ENCODE measurements around the gene MYLK. TPM values are rescaled to one million over a fixed set of nuclear protein-coding genes. Genes with fewer than 3 reads are reported as not detected.

MYLK gene
- total and polyA plus RNA-seq, 10 of the 15 experiments (the other 5 are each of a cell fraction or from before 2014, with no cell fraction given) = 0.04 to 1.6 (median 0.42) TPM; not detected in 1

DNA sequence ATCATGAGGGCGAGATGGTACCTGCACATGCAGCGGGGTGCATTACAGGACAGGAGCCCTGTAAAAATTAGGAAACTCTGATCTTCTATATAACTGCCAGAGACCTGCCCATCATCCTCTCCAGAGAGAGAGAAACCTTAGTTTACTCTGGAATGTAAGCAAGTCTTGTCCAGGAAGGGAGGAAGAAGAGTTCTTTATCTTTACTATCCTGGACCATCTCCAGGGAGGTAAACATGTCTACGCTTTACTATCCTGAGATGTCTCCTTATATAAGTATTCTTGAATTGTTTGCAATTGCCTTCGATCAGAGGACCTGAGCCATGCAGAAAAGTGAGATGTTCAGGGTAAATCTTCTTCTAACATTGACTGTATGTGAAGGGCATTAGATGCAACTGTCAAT is 286.6 kb downstream of the MYLK start (continued):
- TF ChIP-seq, protein P1, sequence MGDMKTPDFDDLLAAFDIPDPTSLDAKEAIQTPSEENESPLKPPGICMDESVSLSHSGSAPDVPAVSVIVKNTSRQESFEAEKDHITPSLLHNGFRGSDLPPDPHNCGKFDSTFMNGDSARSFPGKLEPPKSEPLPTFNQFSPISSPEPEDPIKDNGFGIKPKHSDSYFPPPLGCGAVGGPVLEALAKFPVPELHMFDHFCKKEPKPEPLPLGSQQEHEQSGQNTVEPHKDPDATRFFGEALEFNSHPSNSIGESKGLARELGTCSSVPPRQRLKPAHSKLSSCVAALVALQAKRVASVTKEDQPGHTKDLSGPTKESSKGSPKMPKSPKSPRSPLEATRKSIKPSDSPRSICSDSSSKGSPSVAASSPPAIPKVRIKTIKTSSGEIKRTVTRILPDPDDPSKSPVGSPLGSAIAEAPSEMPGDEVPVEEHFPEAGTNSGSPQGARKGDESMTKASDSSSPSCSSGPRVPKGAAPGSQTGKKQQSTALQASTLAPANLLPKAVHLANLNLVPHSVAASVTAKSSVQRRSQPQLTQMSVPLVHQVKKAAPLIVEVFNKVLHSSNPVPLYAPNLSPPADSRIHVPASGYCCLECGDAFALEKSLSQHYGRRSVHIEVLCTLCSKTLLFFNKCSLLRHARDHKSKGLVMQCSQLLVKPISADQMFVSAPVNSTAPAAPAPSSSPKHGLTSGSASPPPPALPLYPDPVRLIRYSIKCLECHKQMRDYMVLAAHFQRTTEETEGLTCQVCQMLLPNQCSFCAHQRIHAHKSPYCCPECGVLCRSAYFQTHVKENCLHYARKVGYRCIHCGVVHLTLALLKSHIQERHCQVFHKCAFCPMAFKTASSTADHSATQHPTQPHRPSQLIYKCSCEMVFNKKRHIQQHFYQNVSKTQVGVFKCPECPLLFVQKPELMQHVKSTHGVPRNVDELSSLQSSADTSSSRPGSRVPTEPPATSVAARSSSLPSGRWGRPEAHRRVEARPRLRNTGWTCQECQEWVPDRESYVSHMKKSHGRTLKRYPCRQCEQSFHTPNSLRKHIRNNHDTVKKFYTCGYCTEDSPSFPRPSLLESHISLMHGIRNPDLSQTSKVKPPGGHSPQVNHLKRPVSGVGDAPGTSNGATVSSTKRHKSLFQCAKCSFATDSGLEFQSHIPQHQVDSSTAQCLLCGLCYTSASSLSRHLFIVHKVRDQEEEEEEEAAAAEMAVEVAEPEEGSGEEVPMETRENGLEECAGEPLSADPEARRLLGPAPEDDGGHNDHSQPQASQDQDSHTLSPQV (IDR thresholded peaks at IDR 0.05) = no peak
- TF ChIP-seq ESRRA (IDR thresholded peaks at IDR 0.05; ENCODE audit: low read length) (no peak), RBBP5 (conservative IDR thresholded peaks at IDR 0.05) (no peak), NR2C1 (IDR thresholded peaks at IDR 0.05) (no peak), SMC3 (IDR thresholded peaks at IDR 0.05; ENCODE audit: borderline replicate concordance, low read length) (no peak)
- TF ChIP-seq, protein P2, sequence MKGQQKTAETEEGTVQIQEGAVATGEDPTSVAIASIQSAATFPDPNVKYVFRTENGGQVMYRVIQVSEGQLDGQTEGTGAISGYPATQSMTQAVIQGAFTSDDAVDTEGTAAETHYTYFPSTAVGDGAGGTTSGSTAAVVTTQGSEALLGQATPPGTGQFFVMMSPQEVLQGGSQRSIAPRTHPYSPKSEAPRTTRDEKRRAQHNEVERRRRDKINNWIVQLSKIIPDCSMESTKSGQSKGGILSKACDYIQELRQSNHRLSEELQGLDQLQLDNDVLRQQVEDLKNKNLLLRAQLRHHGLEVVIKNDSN (IDR thresholded peaks at IDR 0.05; ENCODE audit: borderline replicate concordance, extremely low read length, insufficient read depth, low read depth, low read length) = no peak
